Duodenal mucosa (tissue), 2 donors: ENCODE results near the gene FAM83G.
A peak's percentile ranks its signal among the peaks of the same experiment; 100 is the strongest.

Experiments
- H3K27ac ChIP-seq: one replicate; pipeline ENCODE4 v1.7.0; 2013; ENCODE audit warnings: low read depth, low read length
- H3K27me3 ChIP-seq, 2 donors: one replicate each; pipeline ENCODE4 v1.7.0; 2013; ENCODE audit warnings: low read length in 2 of 2, control low read depth in 1 of 2; ENCODE audit not compliant: insufficient read depth in 2 of 2, control insufficient read depth in 1 of 2
- H3K36me3 ChIP-seq, 2 donors: one replicate each; pipeline ENCODE4 v1.7.0; 2013; ENCODE audit warnings: low read length in 2 of 2, control low read depth in 1 of 2; ENCODE audit not compliant: insufficient read depth in 2 of 2, control insufficient read depth in 1 of 2
- H3K4me1 ChIP-seq, 2 donors: one replicate each; pipeline ENCODE4 v1.7.0; 2013; ENCODE audit warnings: low read length in 2 of 2, control low read depth in 1 of 2; ENCODE audit not compliant: insufficient read depth in 2 of 2, control insufficient read depth in 1 of 2
- H3K4me3 ChIP-seq, 2 donors: one replicate each; pipeline ENCODE4 v1.7.0; 2013; ENCODE audit warnings: low read length in 2 of 2, low read depth in 1 of 2
- H3K9ac ChIP-seq, 2 donors: one replicate each; pipeline ENCODE4 v1.7.0; 2013; ENCODE audit warnings: low read length in 2 of 2, low read depth in 1 of 2
- H3K9me3 ChIP-seq, 2 donors: one replicate each; pipeline ENCODE4 v1.7.0; 2013; ENCODE audit warnings: low read length in 2 of 2, control low read depth in 1 of 2; ENCODE audit not compliant: control insufficient read depth in 1 of 2

Gene FAM83G

GRCh38 chr17:19006698-19007097 is 2.1 kb upstream of the FAM83G start:
- Histone ChIP-seq H3K4me3 (no peak overlapping the region), H3K9me3 (no peaks in the 10 kb centered on the region), H3K36me3 (peaks cover 0 to 5% of the 10 kb centered on the region in 2 donors), H3K27ac (no peak overlapping the region), H3K27me3 (no peaks in the 10 kb centered on the region), H3K4me1 (peaks cover 27 to 34% of the 10 kb centered on the region in 2 donors), H3K9ac (no peak overlapping the region)

GRCh38 chr17:19005789-19006430 is 1.3 kb upstream of the FAM83G start:
- Histone ChIP-seq H3K9me3 (no peaks in the 10 kb centered on the region), H3K4me3 (no peak overlapping the region), H3K27me3 (no peaks in the 10 kb centered on the region)

GRCh38 chr17:19005137-19005773 is 691 bp upstream of the FAM83G start:
- Histone ChIP-seq H3K27me3 (no peaks in the 10 kb centered on the region), H3K27ac (peak overlapping the region; percentile 33), H3K36me3 (peaks cover 0 to 8% of the 10 kb centered on the region in 2 donors), H3K9me3 (no peaks in the 10 kb centered on the region), H3K9ac (peak overlapping the region; percentile 80 to 85), H3K4me3 (peak overlapping the region; percentile 71 to 76), H3K4me1 (peaks cover 32 to 40% of the 10 kb centered on the region in 2 donors)

More at GRCh38 chr17:19005789-19006430, 1.3 kb upstream of the FAM83G start:
- H3K9ac ChIP-seq = no peak overlapping the region
- H3K36me3 ChIP-seq = peaks cover 0 to 8% of the 10 kb centered on the region in 2 donors
- no peak overlapping the region for H3K27ac ChIP-seq
- H3K4me1 ChIP-seq = peaks cover 27 to 34% of the 10 kb centered on the region in 2 donors

GRCh38 chr17:19003543-19004420 is 782 bp downstream of the FAM83G start:
- no peaks in the 10 kb centered on the region for H3K27me3 ChIP-seq
- no peaks in the 10 kb centered on the region for H3K9me3 ChIP-seq
- peaks cover 0 to 8% of the 10 kb centered on the region in 2 donors for H3K36me3 ChIP-seq
- peak overlapping the region; percentile 62 to 78 for H3K4me3 ChIP-seq
- H3K4me1 ChIP-seq = peaks cover 32 to 41% of the 10 kb centered on the region in 2 donors
- H3K27ac ChIP-seq = peak overlapping the region; percentile 59
- peak overlapping the region; percentile 66 to 82 for H3K9ac ChIP-seq

- Histone ChIP-seq H3K4me1 (peaks cover 36 to 45% of the 10 kb centered on the region in 2 donors), H3K36me3 (peaks cover 0 to 15% of the 10 kb centered on the region in 2 donors), H3K27ac (no peak overlapping the region), H3K4me3 (peak overlapping the region; percentile 62 to 72), H3K9ac (peak overlapping the region; percentile 58 to 71), H3K27me3 (no peaks in the 10 kb centered on the region), H3K9me3 (no peaks in the 10 kb centered on the region)
Observed at GRCh38 chr17:19002805-19003542, 1.6 kb downstream of the FAM83G start.

GRCh38 chr17:19001907-19002590 is 2.5 kb downstream of the FAM83G start:
- peak overlapping the region; percentile 62 to 72 for H3K4me3 ChIP-seq
- no peaks in the 10 kb centered on the region for H3K9me3 ChIP-seq
- peaks cover 41 to 46% of the 10 kb centered on the region in 2 donors for H3K4me1 ChIP-seq
- H3K9ac ChIP-seq = peak overlapping the region; percentile 58 to 71
- no peaks in the 10 kb centered on the region for H3K27me3 ChIP-seq
- H3K36me3 ChIP-seq = peaks cover 1 to 19% of the 10 kb centered on the region in 2 donors
- H3K27ac ChIP-seq = no peak overlapping the region

- peak overlapping the region in 1 of 2 donors; percentile 58 for H3K9ac ChIP-seq
Observed at GRCh38 chr17:19000531-19001325, 3.8 kb downstream of the FAM83G start.

GRCh38 chr17:18999911-19000310 is 4.7 kb downstream of the FAM83G start:
- no peak overlapping the region for H3K27ac ChIP-seq
- H3K36me3 ChIP-seq = peaks cover 3 to 20% of the 10 kb centered on the region in 2 donors
- no peak overlapping the region for H3K4me3 ChIP-seq
- peaks cover 38 to 44% of the 10 kb centered on the region in 2 donors for H3K4me1 ChIP-seq
- H3K27me3 ChIP-seq = no peaks in the 10 kb centered on the region
- H3K9ac ChIP-seq = no peak overlapping the region
- peaks cover 0 to 4% of the 10 kb centered on the region in 2 donors for H3K9me3 ChIP-seq

More at GRCh38 chr17:19000531-19001325, 3.8 kb downstream of the FAM83G start:
- H3K36me3 ChIP-seq = peaks cover 3 to 20% of the 10 kb centered on the region in 2 donors
- no peaks in the 10 kb centered on the region for H3K9me3 ChIP-seq
- H3K4me1 ChIP-seq = peaks cover 41 to 46% of the 10 kb centered on the region in 2 donors
- no peaks in the 10 kb centered on the region for H3K27me3 ChIP-seq
- peak overlapping the region in 1 of 2 donors; percentile 62 for H3K4me3 ChIP-seq
- H3K27ac ChIP-seq = peak overlapping the region; percentile 51
